ENCODE data around the gene NEK10. TPM values are rescaled to one million over a fixed set of nuclear protein-coding genes. Genes with fewer than 3 reads are reported as not detected.

NEK10 gene
- total and polyA plus RNA-seq, 3 donors from 2014 or later: 29.5 to 83.2 (median 56.9) TPM

DNA sequence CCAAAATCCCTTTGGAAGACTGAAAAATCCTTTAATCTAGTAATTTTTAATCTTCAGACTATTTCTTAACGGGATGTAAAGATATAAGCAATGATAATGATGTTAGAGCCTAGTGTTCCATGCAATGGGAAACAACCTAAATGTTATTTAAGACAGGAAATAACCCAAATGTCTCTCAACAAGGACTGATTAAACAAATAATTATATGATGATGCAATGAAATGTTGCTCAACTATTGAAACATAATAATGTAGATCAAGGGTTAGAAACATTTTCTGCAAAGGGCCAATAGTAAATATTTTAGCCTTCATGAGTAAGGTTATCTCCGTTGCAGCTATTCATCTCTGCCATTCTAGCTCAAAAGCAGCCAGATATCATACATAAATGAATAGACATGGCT is 275.4 kb downstream of the NEK10 start:
- H3K4me3 ChIP-seq: no peak overlapping the region
- TF ChIP-seq POLR2A (IDR thresholded peaks at IDR 0.05): no peak
- TF ChIP-seq, protein P1, sequence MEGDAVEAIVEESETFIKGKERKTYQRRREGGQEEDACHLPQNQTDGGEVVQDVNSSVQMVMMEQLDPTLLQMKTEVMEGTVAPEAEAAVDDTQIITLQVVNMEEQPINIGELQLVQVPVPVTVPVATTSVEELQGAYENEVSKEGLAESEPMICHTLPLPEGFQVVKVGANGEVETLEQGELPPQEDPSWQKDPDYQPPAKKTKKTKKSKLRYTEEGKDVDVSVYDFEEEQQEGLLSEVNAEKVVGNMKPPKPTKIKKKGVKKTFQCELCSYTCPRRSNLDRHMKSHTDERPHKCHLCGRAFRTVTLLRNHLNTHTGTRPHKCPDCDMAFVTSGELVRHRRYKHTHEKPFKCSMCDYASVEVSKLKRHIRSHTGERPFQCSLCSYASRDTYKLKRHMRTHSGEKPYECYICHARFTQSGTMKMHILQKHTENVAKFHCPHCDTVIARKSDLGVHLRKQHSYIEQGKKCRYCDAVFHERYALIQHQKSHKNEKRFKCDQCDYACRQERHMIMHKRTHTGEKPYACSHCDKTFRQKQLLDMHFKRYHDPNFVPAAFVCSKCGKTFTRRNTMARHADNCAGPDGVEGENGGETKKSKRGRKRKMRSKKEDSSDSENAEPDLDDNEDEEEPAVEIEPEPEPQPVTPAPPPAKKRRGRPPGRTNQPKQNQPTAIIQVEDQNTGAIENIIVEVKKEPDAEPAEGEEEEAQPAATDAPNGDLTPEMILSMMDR (IDR thresholded peaks at IDR 0.05): no peak
- no peak overlapping the region for H3K27ac ChIP-seq
- H3K9me3 ChIP-seq: no peaks in the 10 kb centered on the region
- no peaks in the 10 kb centered on the region for H3K36me3 ChIP-seq (ENCODE audit: low read depth, missing control alignments)
- no peaks in the 10 kb centered on the region for H3K4me1 ChIP-seq
- 41 to 46% methylated on average over 2 of the region's 2 CpGs for WGBS, 2 donors
- no peak for DNase-seq
- intact Hi-C loops (cut with DNase I; ENCODE audit: low total_unique reads): no loop called here
- H3K27me3 ChIP-seq: no peaks in the 10 kb centered on the region

DNA sequence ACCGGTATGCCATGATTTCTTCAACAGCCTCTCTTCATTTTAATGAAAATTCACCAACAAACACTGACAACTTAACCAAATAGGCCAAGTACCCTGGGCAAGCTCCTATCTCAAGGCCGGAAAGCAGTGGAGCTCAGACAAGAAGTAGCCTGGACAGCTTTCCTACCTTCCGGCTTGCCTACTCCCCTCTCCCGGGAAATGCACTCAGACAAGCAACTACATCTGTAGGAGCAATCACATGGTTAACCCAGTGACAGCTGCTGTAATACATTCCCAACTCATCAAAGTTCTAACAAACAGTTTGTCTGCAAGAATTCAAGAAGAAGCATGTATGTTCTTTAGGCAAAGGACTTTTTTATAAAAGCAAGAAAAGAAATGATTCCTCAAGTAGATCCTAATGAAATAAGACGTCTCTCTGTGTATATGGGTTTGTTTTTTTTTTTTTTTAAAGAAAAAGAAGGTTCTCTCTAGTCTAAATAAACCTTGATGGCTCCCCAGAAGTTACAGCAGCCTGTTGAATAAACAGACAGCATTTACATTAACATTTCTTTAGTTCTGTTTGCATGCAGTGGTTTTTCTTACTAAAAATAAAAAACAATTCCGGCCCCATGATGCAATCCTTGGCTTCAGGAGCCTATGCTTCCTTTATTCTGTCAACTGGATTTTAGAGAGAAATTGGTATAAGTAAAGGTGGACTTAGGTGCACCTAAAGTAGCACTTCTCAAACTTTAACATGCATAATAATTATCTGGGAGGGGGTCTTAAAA is 278.7 kb downstream of the NEK10 start:
- H3K4me3 ChIP-seq: no peak overlapping the region
- H3K9me3 ChIP-seq: no peaks in the 10 kb centered on the region
- TF ChIP-seq POLR2A (IDR thresholded peaks at IDR 0.05): no peak
- TF ChIP-seq, protein P1 (IDR thresholded peaks at IDR 0.05): no peak
- intact Hi-C loops (cut with DNase I; ENCODE audit: low total_unique reads): no loop called here
- H3K36me3 ChIP-seq (ENCODE audit: low read depth, missing control alignments): no peaks in the 10 kb centered on the region
- WGBS, 2 donors: 81% methylated on average over 6 of the region's 6 CpGs
- H3K27me3 ChIP-seq: no peaks in the 10 kb centered on the region
- H3K27ac ChIP-seq: no peak overlapping the region
- no peaks in the 10 kb centered on the region for H3K4me1 ChIP-seq
- DNase-seq: no peak

DNA sequence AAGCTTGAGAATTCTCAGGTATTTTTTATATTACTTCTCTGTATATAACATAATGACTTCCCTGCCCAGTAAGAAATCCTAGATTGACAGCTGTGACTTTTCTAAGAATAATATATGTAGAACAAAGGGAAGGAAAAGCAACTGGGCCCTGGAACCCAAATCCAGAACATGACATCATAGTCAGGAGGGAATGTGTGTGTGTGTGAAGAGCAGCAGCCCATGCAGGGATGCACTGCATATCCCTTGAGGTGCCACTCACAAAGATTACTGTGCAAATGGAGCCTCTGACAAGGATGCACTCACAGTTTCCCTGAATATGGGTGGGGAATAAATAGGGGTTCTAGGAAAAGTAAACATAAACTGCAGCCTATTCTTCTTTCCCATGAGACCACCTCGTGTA is 279.5 kb downstream of the NEK10 start:
- TF ChIP-seq POLR2A (IDR thresholded peaks at IDR 0.05): no peak
- TF ChIP-seq, protein P1 (IDR thresholded peaks at IDR 0.05): no peak
- Histone ChIP-seq H3K27ac (no peak overlapping the region), H3K36me3 (ENCODE audit: low read depth, missing control alignments) (no peaks in the 10 kb centered on the region), H3K4me3 (no peak overlapping the region), H3K9me3 (no peaks in the 10 kb centered on the region), H3K27me3 (no peaks in the 10 kb centered on the region), H3K4me1 (no peaks in the 10 kb centered on the region)
- intact Hi-C loops (cut with DNase I; ENCODE audit: low total_unique reads): no loop called here
- no peak for DNase-seq
- 74 to 79% methylated on average over 1 of the region's 1 CpG for WGBS, 2 donors

DNA sequence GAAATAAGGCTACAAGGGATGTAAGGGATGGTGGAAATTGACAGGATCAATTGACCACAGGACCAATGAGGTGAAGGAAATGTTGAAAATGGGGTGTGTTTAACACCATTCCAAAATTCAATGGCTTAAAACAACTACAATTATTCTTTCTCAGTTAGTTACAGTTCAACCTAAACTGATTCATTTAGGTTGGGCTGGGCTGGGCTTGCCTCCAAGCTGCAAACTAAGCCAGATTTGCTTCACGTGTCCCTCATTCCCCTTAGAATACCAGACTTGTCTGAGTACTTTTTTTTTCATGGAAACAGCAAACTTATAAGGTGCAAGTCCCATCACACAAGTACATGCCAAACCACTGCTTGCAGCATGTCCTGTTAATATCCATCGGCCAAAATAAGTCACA is 280.1 kb downstream of the NEK10 start:
- no peak overlapping the region for H3K27ac ChIP-seq
- WGBS, 2 donors: 70% methylated on average over 2 of the region's 2 CpGs
- H3K9me3 ChIP-seq: no peaks in the 10 kb centered on the region
- intact Hi-C loops (cut with DNase I; ENCODE audit: low total_unique reads): no loop called here
- H3K4me1 ChIP-seq: no peaks in the 10 kb centered on the region
- no peaks in the 10 kb centered on the region for H3K27me3 ChIP-seq
- H3K36me3 ChIP-seq (ENCODE audit: low read depth, missing control alignments): no peaks in the 10 kb centered on the region
- DNase-seq: no peak
- no peak overlapping the region for H3K4me3 ChIP-seq
- no peak for TF ChIP-seq POLR2A (IDR thresholded peaks at IDR 0.05)
- TF ChIP-seq, protein P1 (IDR thresholded peaks at IDR 0.05): no peak
